Fibroblast of mammary gland (primary cell): ENCODE measurements around the gene SPRY1.

ENCODE experiments used
- DNase-seq: peaks from one replicate; pipeline ENCODE4 v3.0.0-alpha.2; 2010; ENCODE audit warnings: low read depth
- H3K4me3 ChIP-seq: 2 replicates; pipeline ENCODE4 v1.5.1; 2011; ENCODE audit warnings: low read depth, mild to moderate bottlenecking, low read length, moderate library complexity; ENCODE audit not compliant: control insufficient read depth
- CTCF ChIP-seq: conservative IDR thresholded peaks from 2 replicates; pipeline ENCODE4 v1.5.1; 2011; ENCODE audit warnings: low read depth, low read length, inconsistent platforms; ENCODE audit not compliant: control insufficient read depth, insufficient read depth

SPRY1 gene

GRCh38 chr4:123351713-123352112, 44.9 kb upstream of the SPRY1 start:
- DNase-seq = no peak
- no peak overlapping the region for H3K4me3 ChIP-seq
- no peak for TF ChIP-seq CTCF

GRCh38 chr4:123352240-123352945, 44.2 kb upstream of the SPRY1 start:
- TF ChIP-seq CTCF = no peak
- DNase-seq = peak; percentile 62
- no peak overlapping the region for H3K4me3 ChIP-seq

- no peak for TF ChIP-seq CTCF
- H3K4me3 ChIP-seq = no peak overlapping the region
- no peak for DNase-seq
These were observed 43.6 kb upstream of the SPRY1 start for GRCh38 chr4:123352966-123353365.

- TF ChIP-seq CTCF = no peak
- no peak overlapping the region for H3K4me3 ChIP-seq
- DNase-seq = peak; percentile 33
These were observed 42.9 kb upstream of the SPRY1 start for GRCh38 chr4:123353656-123354055.

- no peak overlapping the region for H3K4me3 ChIP-seq
- no peak for DNase-seq
- TF ChIP-seq CTCF = no peak
These were observed 41.9 kb upstream of the SPRY1 start for GRCh38 chr4:123354701-123355100.

GRCh38 chr4:123356921-123357320, 39.7 kb upstream of the SPRY1 start:
- DNase-seq = no peak
- no peak overlapping the region for H3K4me3 ChIP-seq
- TF ChIP-seq CTCF = no peak
